ENCODE results near the gene MKX. TPM values are rescaled to one million over a fixed set of nuclear protein-coding genes. Genes with fewer than 3 reads are reported as not detected.

MKX gene
- total RNA-seq, 1 experiment from 2014 or later = not detected

- Histone ChIP-seq H3K27me3 (replicated peaks) (peaks cover 82% of the 10 kb centered on the region), H3K9me3 (replicated peaks) (peaks cover 15% of the 10 kb centered on the region), H3K36me3 (no peaks in the 10 kb centered on the region), H3K4me1 (replicated peaks) (peaks cover 36% of the 10 kb centered on the region), H3K4me3 (no peak overlapping the region), H3K27ac (no peak overlapping the region)
- DNase-seq (ENCODE audit: low read depth in 1 of 2, low spot score in 2 of 2) = no peak
Observed at GRCh38 chr10:27746397-27747095, 927 bp upstream of the MKX start.

DNA sequence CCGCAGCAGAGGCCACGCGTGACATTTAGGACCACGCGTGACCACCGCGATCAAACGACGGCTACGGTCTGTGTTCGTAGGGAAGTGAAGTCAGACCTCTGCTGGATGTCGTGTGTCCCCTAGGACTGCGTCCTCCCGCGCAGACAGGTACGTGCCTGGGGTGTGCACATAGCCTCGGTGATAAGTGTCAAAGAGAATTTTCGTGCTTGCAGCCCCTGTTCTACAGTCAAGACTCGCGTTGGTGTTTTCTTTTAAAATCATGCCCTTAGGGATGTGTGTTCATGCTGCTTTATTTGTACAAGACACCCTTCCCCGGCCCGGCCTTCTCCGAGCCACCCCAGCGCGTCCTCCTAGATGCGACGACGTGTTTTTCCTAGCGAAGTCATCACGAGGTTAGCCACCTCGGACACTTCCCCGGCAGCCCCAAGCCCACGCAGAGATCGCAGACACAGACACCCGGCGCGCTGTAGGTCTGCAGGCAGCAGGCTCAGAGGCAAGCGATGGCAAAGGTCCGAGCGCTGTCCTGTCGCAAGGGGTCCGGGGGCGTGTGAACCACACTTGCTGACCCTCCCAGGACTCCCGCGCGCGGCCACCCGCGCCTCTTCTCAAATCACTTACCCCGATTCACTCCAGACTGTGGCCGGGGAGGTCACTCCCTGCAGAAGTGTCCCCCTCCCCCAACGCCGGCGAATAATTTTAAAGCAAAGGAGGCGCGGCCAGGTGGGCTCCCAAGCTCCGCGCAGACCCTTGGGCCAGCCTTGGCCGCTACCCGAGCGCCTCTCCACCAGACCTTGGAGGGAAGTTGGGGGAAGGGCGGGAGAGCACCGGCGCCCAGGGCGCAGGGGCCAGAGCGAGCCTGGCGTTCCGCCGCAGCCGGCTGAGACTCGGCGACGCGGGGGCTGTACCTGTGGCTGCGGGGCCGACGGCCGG lies 552 bp downstream of the MKX start:
- H3K4me1 ChIP-seq (replicated peaks) = peaks cover 36% of the 10 kb centered on the region
- no peak overlapping the region for H3K27ac ChIP-seq
- peaks cover 77% of the 10 kb centered on the region for H3K27me3 ChIP-seq (replicated peaks)
- H3K9me3 ChIP-seq (replicated peaks) = peaks cover 15% of the 10 kb centered on the region
- no peak for DNase-seq (ENCODE audit: low read depth in 1 of 2, low spot score in 2 of 2)
- H3K36me3 ChIP-seq = no peaks in the 10 kb centered on the region
- no peak overlapping the region for H3K4me3 ChIP-seq

GRCh38 chr10:27743877-27744801 lies 1.5 kb downstream of the MKX start:
- DNase-seq (ENCODE audit: low read depth in 1 of 2, low spot score in 2 of 2) = peak; percentile 19 to 42
- Histone ChIP-seq H3K4me3 (peak overlapping the region; percentile 34), H3K27ac (no peak overlapping the region), H3K27me3 (replicated peaks) (peaks cover 70% of the 10 kb centered on the region), H3K9me3 (replicated peaks) (peaks cover 15% of the 10 kb centered on the region), H3K36me3 (no peaks in the 10 kb centered on the region), H3K4me1 (replicated peaks) (peaks cover 36% of the 10 kb centered on the region)

DNA sequence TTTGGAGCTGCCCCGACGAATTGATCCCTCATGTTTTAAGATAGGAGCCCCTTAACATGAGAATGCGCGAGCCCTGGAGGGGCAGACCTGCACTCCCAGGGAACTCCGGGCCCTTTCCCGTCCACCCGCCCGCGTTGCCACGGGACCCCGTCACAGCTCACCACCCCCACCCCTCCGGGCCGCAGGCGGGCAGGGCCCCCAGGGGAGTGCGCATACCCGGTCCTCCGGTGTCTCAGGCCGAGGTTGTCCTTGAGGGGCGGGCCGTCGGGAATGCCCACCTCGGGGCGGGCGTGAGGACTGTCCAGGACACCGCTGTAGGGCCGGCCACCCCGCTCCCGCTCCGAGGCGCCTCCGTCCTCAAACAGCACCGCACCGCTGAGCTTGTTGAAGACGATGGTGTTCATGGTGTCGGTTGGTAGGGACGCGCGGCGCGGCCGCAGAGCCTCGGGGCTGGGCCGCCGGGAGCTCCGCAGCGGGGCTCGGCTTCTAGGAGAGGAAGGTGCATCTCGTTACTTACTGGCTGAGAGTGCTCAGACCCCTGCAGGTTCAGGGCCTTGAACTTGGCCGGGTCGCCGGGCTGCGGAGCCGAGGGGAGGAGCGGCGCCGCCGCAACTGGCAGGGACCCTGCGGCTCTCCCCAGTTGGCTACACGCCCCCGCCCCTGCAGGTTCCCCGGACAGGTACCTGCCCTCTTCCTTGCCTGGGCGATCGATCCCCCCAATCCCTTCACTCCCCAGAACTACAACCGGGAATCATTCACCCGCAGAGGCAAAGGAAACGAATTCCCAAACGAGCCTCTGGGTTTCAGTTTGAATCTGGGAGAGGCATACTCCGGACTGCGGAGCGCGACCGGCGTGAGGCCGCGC lies 2.4 kb downstream of the MKX start:
- Histone ChIP-seq H3K27me3 (replicated peaks) (peaks cover 69% of the 10 kb centered on the region), H3K27ac (no peak overlapping the region), H3K36me3 (no peaks in the 10 kb centered on the region), H3K9me3 (replicated peaks) (peaks cover 15% of the 10 kb centered on the region), H3K4me3 (peak overlapping the region; percentile 34), H3K4me1 (replicated peaks) (peaks cover 36% of the 10 kb centered on the region)
- peak; percentile 12 to 44 for DNase-seq (ENCODE audit: low read depth in 1 of 2, low spot score in 2 of 2)

DNA sequence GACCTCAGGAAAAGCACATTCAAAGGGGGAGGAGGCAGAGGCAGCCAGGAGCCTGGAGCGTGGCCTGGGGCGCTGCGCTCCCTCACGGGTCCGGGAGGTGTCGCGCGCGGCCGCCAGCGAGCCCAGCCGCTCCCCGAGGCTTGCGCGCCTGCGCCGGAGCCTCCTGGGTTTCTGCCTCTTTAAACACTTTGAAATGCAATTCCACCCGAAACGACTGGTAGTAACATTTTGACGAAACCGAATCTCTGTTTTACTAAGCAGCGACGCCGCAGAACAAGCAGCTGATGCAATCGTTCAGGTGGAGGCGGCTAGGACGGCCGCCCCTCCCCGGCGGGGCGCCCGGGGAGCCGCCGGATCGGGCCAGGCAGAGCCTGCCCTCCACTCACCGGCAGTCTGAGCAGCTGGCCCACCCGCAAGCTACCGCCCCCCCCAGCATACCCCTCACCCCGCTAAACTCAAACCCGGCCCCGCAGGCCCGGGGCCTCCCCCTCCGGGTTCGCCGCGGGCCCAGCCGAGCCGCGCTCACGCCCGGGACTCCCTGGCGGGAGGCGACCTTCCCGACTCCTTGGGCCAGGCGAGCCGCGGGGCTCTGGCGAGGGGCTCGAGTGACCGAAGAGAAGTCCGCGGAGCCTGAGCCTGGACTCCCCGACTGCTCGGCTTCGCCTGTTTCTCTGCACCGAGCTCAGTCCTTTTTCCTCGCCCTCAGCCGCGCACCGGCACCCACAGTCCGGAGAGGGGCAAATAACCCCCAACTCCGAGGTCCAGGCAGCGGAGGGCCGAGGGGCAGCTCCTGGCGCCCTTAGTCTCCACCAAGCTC lies 3.2 kb downstream of the MKX start:
- no peaks in the 10 kb centered on the region for H3K36me3 ChIP-seq
- H3K4me3 ChIP-seq = peak overlapping the region; percentile 34
- H3K27me3 ChIP-seq (replicated peaks) = peaks cover 61% of the 10 kb centered on the region
- H3K9me3 ChIP-seq (replicated peaks) = peaks cover 15% of the 10 kb centered on the region
- H3K27ac ChIP-seq = no peak overlapping the region
- peak; percentile 58 to 65 for DNase-seq (ENCODE audit: low read depth in 1 of 2, low spot score in 2 of 2)
- peaks cover 36% of the 10 kb centered on the region for H3K4me1 ChIP-seq (replicated peaks)

- Histone ChIP-seq H3K27me3 (replicated peaks) (peaks cover 53% of the 10 kb centered on the region), H3K27ac (no peak overlapping the region)
Observed at GRCh38 chr10:27741173-27742091, 4.2 kb downstream of the MKX start.

GRCh38 chr10:27736396-27736795 lies 9.2 kb downstream of the MKX start:
- H3K27ac ChIP-seq = no peak overlapping the region
- peaks cover 5% of the 10 kb centered on the region; the same call in 1 of the 2 replicates for H3K27me3 ChIP-seq (replicated peaks)
- no peaks in the 10 kb centered on the region for H3K9me3 ChIP-seq (replicated peaks)
- H3K4me3 ChIP-seq = no peak overlapping the region
- H3K36me3 ChIP-seq = no peaks in the 10 kb centered on the region
- no peaks in the 10 kb centered on the region for H3K4me1 ChIP-seq (replicated peaks)
- DNase-seq (ENCODE audit: low read depth in 1 of 2, low spot score in 2 of 2) = no peak

More at GRCh38 chr10:27741173-27742091, 4.2 kb downstream of the MKX start:
- Histone ChIP-seq H3K4me1 (replicated peaks) (peaks cover 36% of the 10 kb centered on the region), H3K36me3 (no peaks in the 10 kb centered on the region), H3K4me3 (no peak overlapping the region; the same call in 1 of the 2 replicates), H3K9me3 (replicated peaks) (peaks cover 15% of the 10 kb centered on the region)
- no peak for DNase-seq (ENCODE audit: low read depth in 1 of 2, low spot score in 2 of 2)

- Histone ChIP-seq H3K4me3 (no peak overlapping the region), H3K9me3 (replicated peaks) (no peaks in the 10 kb centered on the region), H3K4me1 (replicated peaks) (no peaks in the 10 kb centered on the region), H3K27ac (no peak overlapping the region), H3K36me3 (no peaks in the 10 kb centered on the region; the same call in 1 of the 2 replicates), H3K27me3 (replicated peaks) (no peaks in the 10 kb centered on the region; the same call in 1 of the 2 replicates)
- DNase-seq (ENCODE audit: low read depth in 1 of 2, low spot score in 2 of 2) = no peak
Observed at GRCh38 chr10:27730041-27730440, 15.6 kb downstream of the MKX start.

- DNase-seq (ENCODE audit: low read depth in 1 of 2, low spot score in 2 of 2) = no peak
- H3K4me3 ChIP-seq = no peak overlapping the region
- no peaks in the 10 kb centered on the region for H3K4me1 ChIP-seq (replicated peaks)
- no peaks in the 10 kb centered on the region for H3K9me3 ChIP-seq (replicated peaks)
- H3K36me3 ChIP-seq = no peaks in the 10 kb centered on the region; the same call in 1 of the 2 replicates
- H3K27me3 ChIP-seq (replicated peaks) = no peaks in the 10 kb centered on the region; the same call in 1 of the 2 replicates
- no peak overlapping the region for H3K27ac ChIP-seq
Observed at GRCh38 chr10:27728338-27728737, 17.3 kb downstream of the MKX start.

DNA sequence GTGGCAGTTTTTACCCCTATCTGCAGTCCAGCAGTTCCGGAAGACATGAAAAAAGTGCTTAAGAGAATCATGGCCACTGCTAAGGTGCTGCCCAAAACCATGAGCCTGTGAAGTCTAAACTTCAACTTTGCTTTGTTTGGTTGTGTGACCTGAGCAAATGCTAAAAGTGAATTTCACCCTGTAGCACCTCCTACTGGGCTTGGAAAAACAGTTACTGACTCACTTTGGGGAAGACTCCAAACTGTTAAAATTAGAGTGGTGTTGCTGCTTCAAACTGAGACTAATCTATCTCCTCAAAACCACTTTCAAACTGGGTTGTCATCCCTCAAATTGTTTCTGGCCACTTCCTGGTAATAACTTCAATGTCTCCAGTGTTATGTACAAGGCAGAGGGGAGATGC lies 21.3 kb downstream of the MKX start:
- no peak overlapping the region for H3K4me3 ChIP-seq
- H3K4me1 ChIP-seq (replicated peaks) = no peaks in the 10 kb centered on the region
- H3K9me3 ChIP-seq (replicated peaks) = no peaks in the 10 kb centered on the region
- DNase-seq (ENCODE audit: low read depth in 1 of 2, low spot score in 2 of 2) = no peak
- no peaks in the 10 kb centered on the region; the same call in 1 of the 2 replicates for H3K27me3 ChIP-seq (replicated peaks)
- no peak overlapping the region for H3K27ac ChIP-seq
- no peaks in the 10 kb centered on the region; the same call in 1 of the 2 replicates for H3K36me3 ChIP-seq

DNA sequence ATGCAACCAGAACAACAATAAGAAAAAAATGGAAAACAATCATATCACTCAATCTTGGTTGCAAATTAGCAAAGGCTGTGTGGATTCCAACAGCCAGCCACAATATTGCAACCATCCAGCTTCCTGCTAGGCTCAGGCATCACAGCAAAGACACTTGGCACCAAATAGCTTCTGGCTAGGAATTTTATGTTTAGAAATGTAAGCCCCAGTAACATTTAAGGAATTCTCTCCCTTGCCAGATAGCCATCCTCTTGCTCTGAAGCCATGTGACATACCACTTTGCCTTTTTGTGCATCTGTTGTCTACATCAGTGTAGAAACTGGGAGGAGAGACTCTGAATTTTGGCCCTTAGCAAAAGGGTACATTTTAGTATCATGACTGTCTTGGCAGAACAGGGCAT lies 22.2 kb downstream of the MKX start:
- no peaks in the 10 kb centered on the region; the same call in 1 of the 2 replicates for H3K27me3 ChIP-seq (replicated peaks)
- no peaks in the 10 kb centered on the region for H3K4me1 ChIP-seq (replicated peaks)
- no peaks in the 10 kb centered on the region; the same call in 1 of the 2 replicates for H3K36me3 ChIP-seq
- DNase-seq (ENCODE audit: low read depth in 1 of 2, low spot score in 2 of 2) = no peak
- no peak overlapping the region for H3K27ac ChIP-seq
- H3K4me3 ChIP-seq = no peak overlapping the region
- H3K9me3 ChIP-seq (replicated peaks) = no peaks in the 10 kb centered on the region

Data from SJSA1 (cell line).